Jurkat, Clone E6-1 (cell line): ENCODE data around the gene CYB5D1. TPM values are rescaled to one million over a fixed set of nuclear protein-coding genes. Genes with fewer than 3 reads are reported as not detected.
"Not testable (repeated sequence)": the region's sequence is repeated elsewhere in the genome, so short reads cannot be mapped to it uniquely, and the experiment has no call there.

ENCODE experiments used
- DNase-seq: peaks from one replicate; pipeline ENCODE4 v3.0.0-alpha.2; 2011; ENCODE audit warnings: low read depth, low spot score
- H3K4me3 ChIP-seq: 2 replicates; pipeline ENCODE4 v1.5.1; 2011; ENCODE audit warnings: mild to moderate bottlenecking, low read length, control low read depth, moderate library complexity
- polyA plus RNA-seq: library from polyadenylated mRNA; unstranded; fragments of >200 nt; gene quantifications from one replicate; pipeline ENCODE4 v1.2.1, GENCODE V29; 2012; ENCODE audit warnings: missing spikeins; ENCODE audit not compliant: insufficient read length, insufficient read depth

The CYB5D1 gene, protein sequence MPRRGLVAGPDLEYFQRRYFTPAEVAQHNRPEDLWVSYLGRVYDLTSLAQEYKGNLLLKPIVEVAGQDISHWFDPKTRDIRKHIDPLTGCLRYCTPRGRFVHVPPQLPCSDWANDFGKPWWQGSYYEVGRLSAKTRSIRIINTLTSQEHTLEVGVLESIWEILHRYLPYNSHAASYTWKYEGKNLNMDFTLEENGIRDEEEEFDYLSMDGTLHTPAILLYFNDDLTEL
- 15.5 TPM for polyA plus RNA-seq

DNA sequence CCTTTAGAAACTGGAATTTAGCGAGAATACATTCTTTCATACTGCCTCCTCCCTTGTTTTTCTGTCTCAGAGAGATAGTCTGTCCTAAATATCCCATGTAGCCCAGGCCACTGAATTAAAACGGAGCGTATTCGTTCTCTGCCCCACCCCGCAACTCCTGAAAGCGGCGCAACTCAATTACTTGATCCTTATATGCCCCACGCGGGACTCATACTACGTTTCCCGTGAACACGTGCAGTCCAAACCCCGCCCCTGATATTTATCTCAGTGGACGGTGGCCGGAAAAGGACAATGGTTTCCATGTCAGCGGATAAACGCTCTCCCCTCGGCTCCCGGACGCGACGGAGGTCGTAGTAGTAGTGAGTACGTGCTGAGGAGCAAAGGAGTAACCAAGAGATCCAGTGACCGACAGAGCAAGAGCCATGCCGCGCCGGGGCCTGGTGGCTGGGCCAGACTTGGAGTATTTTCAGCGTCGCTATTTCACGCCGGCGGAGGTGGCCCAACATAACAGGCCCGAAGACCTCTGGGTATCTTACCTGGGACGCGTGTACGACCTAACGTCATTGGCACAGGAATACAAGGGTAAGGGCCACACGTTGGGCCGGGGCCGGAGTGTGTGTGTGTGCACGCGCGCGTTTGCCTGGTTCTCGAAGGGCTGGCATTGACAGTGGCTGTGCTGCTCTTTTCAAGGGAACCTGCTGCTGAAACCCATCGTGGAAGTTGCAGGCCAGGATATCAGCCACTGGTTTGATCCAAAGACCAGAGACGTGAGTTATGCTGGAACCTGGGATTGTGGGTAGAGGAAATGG lies at the start of gene CYB5D1:
TSS of gene CYB5D1 (plus strand) at position 291 of the 809 bp plus-strand sequence. CDS start at position 423, 132 bp downstream.
- H3K4me3 ChIP-seq: peak within 1 kb of the TSS; percentile 93
- DNase-seq: peak; percentile 92

DNA sequence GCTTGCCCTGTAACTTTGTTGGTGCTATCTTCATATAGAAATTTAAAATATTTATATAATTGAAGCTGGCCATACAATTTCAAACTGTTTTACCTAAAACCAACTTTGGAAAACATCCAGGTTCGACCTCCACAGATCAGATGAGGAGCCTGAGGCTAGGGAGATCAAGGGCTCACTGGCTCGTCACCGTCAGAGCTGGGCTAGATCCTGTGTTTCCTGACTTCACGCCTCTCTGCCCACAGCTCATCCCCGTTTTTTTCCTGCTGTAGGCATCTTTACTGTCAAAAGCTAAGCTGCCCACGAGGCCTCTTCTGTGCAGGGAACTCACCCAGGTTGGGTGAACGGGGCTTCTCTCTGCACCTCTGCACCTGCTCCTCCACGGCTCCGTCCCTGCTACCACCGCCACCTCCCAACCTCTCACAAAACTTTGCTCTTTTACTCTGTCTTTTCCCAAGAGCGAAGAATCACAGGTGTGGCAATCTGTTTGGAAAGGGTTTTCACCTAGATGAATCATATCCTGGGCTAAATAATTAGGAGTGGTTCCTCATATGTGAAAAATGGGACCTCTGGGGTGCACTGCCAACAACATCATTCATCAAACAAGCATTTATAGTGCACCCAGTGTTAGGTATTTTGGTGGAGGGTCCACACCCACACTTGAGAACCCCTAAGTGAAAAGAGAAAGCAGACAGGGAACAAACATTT lies 48.6 kb upstream of the CYB5D1 start:
- no peak for DNase-seq
- H3K4me3 ChIP-seq: no peak overlapping the region

DNA sequence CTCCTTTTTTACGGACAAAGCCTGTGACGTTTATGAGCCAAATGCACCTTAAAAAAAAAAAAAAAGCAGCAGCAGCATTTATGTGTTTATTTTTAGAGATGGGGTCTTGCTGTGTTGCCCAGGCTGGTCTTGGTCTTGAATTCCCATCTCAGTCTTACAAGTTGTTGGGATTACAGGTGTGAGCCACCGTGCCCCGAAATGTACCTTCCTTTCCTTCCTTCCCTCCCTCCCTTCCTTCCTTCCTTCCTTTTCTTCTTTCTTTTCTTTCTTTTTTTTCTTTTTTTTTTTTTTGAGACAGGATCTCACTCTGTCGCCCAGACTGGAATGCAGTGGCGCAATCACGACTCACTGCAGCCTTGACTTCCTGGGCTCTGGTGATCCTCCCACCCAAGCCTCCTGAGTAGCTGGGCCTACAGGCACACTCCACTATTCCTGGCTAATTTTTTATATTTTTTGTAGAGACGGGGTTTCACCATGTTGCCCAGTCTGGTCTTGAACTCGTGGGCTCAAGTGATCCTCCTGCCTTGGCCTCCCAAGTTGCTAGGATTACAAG lies 47.9 kb upstream of the CYB5D1 start:
- H3K4me3 ChIP-seq, DNase-seq: not testable (repeated sequence)

DNA sequence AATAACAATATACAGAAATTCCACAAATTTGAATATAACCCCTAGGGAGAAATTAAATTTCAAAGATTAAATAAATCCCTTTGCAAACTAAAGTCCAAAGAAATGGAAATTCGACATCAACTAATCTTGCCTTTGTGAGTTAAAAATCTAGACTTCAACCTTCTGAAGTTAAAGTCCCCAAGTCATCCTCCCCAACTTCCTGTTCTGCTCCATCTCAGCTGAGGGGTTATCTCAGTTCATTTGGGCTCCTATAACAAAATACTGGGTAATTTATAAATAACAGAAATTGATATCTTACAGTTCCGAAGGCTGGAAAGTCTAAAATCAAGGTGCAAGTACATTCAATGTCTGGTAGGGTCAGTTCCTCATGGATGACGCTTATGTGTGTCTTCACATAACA lies 46.6 kb upstream of the CYB5D1 start:
- H3K4me3 ChIP-seq: no peak overlapping the region
- no peak for DNase-seq

DNA sequence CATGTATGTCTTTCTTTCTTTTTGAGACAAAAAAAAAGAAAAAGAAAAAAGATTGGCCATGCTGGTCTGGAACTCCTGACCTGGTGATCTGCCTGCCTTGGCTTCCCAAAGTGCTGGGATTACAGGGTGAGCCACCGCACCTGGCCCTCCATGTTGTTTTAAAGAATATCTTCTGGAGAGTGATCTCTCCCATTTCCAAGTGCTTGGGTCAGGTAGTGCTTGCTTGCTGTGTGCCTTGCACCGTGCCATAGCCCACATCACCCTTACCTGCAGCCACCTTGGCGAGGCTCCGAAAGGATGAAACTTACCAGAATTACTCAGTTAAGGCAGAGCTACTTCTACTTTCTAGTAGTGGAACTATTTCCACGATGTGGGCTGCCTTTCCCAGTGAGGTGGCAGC lies 42.8 kb upstream of the CYB5D1 start:
- H3K4me3 ChIP-seq: no peak overlapping the region
- DNase-seq: no peak

DNA sequence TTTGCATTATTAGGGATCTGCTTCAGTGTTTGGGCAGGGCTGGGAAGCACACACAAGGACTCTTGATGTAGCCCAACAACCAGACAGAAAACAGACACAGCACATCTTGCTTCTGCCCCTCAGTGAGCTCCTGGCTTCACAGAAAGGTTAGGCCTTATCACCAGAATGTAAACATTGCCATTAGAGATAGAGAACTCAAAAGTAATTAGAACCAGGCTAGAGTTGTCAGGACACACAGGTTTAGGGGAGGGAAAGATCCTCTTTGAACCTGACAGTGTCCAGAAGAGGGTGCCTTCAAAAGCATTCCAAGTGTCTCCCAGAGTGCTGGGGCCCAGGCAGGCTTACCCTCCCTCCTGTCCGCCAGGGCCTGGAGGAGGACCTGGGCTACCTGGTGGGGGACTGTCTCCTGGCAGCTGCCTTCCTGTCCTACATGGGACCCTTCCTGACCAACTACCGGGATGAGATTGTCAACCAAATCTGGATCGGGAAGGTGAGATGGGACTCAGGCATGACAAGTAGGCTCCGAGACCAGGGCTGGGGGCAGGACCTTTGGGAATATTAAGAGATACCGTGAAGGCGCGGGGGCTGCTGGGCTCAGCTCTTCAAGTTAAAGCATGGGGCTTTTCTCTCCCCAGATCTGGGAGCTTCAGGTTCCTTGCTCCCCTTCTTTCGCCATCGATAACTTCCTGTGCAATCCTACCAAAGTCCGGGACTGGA lies 40.7 kb upstream of the CYB5D1 start:
- no peak overlapping the region for H3K4me3 ChIP-seq
- DNase-seq: no peak

- no peak for DNase-seq
- H3K4me3 ChIP-seq: no peak overlapping the region
Measured at GRCh38 chr17:7817643-7817964, 40.2 kb upstream of the CYB5D1 start.

DNA sequence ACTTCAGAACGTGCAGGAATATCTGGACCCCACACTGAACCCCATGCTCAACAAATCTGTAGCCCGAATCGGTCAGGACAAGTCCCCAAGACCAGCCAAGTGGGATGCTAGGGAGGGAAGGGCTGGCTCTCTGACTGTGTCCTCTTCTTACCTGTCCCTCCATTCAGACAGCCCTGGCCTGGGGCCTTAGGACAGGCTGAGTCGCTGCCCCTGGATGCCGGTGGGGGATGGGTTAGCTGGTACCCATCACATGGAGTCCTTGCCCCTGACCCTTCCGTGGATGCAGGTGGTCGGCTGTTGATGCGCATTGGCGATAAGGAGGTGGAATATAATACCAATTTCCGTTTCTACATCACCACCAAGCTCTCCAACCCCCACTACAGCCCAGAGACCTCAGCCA lies 39.8 kb upstream of the CYB5D1 start:
- no peak for DNase-seq
- H3K4me3 ChIP-seq: no peak overlapping the region

DNA sequence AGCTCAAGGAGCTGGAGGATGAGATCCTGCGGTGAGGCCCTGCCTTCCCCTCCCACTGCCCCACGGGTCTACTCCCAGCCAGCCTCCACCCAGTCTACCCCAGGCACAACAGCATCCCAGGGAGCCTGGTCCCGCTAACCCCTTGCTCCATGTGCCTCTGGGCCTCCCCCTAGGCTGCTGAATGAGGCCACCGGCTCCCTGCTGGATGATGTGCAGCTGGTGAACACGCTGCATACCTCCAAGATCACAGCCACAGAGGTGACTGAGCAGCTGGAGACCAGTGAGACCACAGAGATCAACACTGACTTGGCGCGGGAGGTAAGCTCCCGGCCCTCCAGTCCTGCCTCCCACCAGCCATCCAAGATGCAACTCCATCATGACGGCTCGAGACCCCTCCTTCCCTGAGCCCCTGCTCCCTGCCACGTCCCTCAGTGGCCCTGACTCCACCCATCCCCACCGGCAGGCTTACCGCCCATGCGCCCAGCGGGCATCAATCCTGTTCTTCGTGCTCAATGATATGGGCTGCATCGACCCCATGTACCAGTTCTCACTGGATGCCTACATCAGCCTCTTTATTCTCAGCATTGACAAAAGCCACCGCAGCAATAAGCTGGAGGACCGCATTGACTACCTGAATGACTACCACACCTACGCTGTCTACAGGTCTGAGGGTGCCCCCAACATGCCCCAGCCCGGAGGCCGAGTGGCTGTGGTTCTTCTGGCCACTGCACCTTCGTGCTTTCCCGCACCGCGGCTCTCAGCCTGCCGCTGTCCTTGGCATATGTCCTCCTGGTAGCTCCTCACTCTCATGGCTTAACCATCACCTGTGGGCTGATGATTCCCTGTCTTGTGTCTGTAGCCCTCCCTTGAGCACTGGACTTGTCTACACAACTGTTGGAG lies 38.8 kb upstream of the CYB5D1 start:
- H3K4me3 ChIP-seq: no peak overlapping the region
- no peak for DNase-seq

DNA sequence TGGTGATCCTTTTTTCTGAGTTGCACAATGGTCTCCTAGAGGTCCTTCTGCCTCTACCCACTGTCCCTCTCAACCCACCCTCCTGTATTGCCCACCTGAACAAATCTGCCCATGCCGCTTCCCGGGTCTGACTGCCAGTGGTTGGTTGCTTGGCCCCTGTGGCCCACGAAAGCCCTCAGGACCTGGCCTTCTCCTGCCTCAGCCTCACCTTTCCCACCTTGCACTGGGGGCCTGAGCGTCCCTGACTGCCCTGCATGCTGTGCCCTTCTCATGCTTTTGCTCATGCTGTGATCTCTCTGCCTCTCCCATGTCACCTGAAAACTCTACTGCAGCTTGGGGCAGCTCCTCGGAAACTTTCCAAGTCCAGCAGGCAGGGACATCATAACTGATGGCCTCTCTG lies 37.6 kb upstream of the CYB5D1 start:
- no peak overlapping the region for H3K4me3 ChIP-seq
- no peak for DNase-seq

GRCh38 chr17:7822126-7822525 lies 35.7 kb upstream of the CYB5D1 start:
- H3K4me3 ChIP-seq: no peak overlapping the region
- DNase-seq: no peak

DNA sequence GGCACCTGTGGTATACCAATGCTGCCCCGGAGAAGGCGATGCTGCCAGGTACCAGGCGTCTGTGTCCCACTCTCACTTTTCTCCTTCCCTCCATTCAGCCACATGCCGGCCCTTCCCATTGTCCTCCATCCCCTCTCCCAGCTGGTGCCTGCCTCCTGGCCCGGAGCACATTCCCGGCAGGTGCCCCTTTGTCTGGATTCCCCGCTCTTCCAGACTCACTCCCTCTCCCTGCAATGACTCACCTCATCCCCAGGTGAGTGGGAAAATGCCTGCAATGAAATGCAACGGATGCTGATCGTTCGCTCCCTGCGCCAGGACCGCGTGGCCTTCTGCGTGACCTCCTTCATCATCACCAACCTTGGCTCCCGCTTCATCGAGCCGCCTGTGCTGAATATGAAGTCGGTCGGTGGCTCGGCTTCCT lies 34.2 kb upstream of the CYB5D1 start:
- no peak for DNase-seq
- no peak overlapping the region for H3K4me3 ChIP-seq

- DNase-seq: no peak
- no peak overlapping the region for H3K4me3 ChIP-seq
Measured at GRCh38 chr17:7824021-7824924, 33.5 kb upstream of the CYB5D1 start.

DNA sequence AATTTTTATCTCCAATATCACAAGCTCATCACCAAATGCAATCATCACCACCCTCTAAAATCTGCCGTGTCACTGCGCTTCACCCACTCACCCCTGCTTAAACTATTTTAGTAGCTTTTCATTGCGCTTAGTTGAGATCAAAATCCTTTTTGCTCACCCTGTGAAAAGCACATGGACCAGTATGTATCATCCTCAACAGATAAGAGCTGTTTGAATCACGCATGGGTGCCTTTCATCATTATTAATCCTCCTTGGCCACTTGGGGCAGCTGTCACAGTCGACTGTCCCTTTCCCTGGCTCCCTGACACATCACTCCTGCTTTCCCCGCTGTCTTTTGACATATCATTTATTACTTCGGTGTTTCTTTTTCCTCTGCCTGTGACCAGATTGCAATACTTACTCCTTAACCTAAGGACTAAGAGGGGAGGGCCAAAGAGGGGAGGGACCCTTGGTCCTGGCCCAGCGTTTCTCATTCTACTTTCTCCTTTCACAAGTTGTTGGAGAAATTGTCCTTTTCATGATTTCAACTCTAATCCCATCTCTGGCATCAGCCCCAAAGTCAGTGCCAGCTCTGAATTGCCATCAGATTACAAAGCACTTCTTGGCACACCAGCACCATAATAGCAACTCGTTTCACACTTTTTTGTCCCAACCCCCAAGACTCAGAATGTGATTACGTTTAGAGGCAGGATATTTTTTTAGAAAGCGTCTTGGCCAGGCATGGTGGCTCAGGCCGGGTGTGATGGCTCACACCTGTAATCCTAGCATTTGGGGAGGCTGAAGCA lies 32.4 kb upstream of the CYB5D1 start:
- no peak for DNase-seq
- no peak overlapping the region for H3K4me3 ChIP-seq

DNA sequence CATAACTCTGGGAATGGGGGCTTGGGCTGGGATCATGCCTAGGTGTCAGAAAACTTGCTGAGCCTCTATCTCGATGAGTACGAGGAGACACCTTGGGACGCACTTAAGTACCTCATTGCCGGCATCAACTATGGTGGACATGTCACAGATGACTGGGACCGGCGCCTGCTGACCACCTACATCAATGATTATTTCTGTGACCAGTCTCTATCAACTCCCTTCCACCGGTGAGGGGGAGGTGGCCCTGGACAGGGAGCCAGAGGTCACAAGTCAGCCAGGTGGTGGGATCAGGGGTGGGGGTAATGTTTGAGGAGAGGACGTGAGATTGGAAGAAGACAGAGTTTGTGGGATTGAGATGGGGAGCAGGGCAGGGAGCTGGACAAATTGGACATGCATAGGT lies 27.2 kb upstream of the CYB5D1 start:
- H3K4me3 ChIP-seq: no peak overlapping the region
- no peak for DNase-seq

DNA sequence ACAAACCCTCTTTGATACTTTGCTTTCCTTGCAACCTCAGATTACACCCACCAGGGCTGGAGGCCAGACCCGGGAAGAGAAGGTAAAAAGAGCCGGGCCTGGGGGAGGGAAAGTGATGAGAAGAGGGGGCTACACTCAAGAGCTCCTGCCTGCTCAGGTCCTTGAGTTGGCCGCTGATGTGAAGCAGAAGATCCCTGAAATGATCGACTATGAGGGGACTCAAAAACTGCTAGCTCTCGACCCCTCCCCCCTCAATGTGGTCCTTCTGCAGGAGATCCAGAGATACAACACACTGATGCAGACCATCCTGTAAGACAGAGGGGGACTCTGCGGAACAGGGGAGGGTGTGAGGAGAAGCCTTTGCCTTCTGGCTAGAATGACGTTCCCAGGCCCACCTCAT lies 26.6 kb upstream of the CYB5D1 start:
- H3K4me3 ChIP-seq: no peak overlapping the region
- DNase-seq: no peak

DNA sequence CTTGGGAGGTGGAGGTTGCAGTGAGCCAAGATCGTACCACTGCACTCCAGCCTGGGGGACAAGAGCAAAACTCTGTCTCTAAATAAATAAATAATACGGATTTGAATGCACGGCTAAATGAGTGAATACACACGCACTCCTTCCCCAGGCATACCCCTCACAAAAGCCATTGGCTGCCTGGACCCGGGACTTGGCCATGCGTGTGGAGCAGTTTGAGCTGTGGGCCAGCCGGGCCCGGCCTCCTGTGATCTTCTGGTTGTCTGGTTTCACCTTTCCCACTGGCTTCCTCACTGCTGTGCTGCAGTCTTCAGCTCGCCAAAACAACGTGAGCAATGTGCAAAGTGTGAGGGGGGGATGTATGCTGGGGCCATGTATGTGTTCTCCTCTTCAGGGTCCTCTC lies 25.4 kb upstream of the CYB5D1 start:
- DNase-seq: no peak
- no peak overlapping the region for H3K4me3 ChIP-seq
